PC-3 (cell line): ENCODE results near the gene ZNF462. TPM values are rescaled to one million over a fixed set of nuclear protein-coding genes. Genes with fewer than 3 reads are reported as not detected.

ENCODE experiments used
- ATAC-seq: fragments of 200-7000 bp; cut with Tn5 transposase; 2 replicates; pipeline ENCODE4 v1.9.1; 2020; ENCODE audit warnings: mild to moderate bottlenecking, moderate library complexity
- BruUV-seq: library from RNA; stranded (reverse); fragments of 400-500 nt; replicated peaks from 2 replicates; lab custom pipeline; 2021; lab: Mats Ljungman, UMichigan
- CTCF ChIA-PET: fragments of 300-600 bp; sonication (Branson Sonifier 250); formaldehyde crosslinking; loops from one replicate; lab custom pipeline; 2022; ENCODE audit warnings: antibody characterized with exemption; lab: Charles Lee
- POLR2A ChIA-PET: fragments of 300-600 bp; sonication (Branson Sonifier 250); formaldehyde crosslinking; loops from one replicate; lab custom pipeline; 2022; ENCODE audit warnings: antibody characterized with exemption; ENCODE audit not compliant: unreplicated experiment; lab: Charles Lee
- DNase-seq: peaks from one replicate; pipeline ENCODE4 v3.0.0-alpha.2; 2015
- H2AFZ ChIP-seq: fragments of 300-600 bp; sonication (generic); 2 replicates; pipeline ENCODE4 v1.6.0; 2016; ENCODE audit warnings: antibody characterized with exemption, low read length
- H3F3A ChIP-seq: fragments of 300-600 bp; sonication (generic); one replicate; pipeline ENCODE4 v1.6.0; 2017; ENCODE audit warnings: antibody characterized with exemption, low read length, control low read depth, mild to moderate bottlenecking; ENCODE audit not compliant: unreplicated experiment
- H3K27ac ChIP-seq: fragments of 300-600 bp; sonication (generic); 2 replicates; pipeline ENCODE4 v1.5.1; 2016; ENCODE audit warnings: mild to moderate bottlenecking, low read length
- H3K27me3 ChIP-seq: fragments of 300-600 bp; sonication (generic); 2 replicates; pipeline ENCODE4 v1.6.1; 2016; ENCODE audit warnings: low read length, mixed read lengths
- H3K36me3 ChIP-seq: fragments of 300-600 bp; sonication (generic); 2 replicates; pipeline ENCODE4 v1.6.1; 2016; ENCODE audit warnings: low read depth, mixed run types, low read length, mixed read lengths
- H3K4me1 ChIP-seq: fragments of 300-600 bp; sonication (generic); 2 replicates; pipeline ENCODE4 v1.5.1; 2016; ENCODE audit warnings: low read length; ENCODE audit not compliant: insufficient read depth
- H3K4me2 ChIP-seq: fragments of 300-600 bp; sonication (generic); 2 replicates; pipeline ENCODE4 v1.6.0; 2016; ENCODE audit warnings: low read length
- H3K4me3 ChIP-seq: fragments of 300-600 bp; sonication (generic); 2 replicates; pipeline ENCODE4 v1.5.1; 2016; ENCODE audit warnings: mild to moderate bottlenecking, low read length, mixed read lengths
- H3K79me2 ChIP-seq: fragments of 300-600 bp; sonication (generic); 2 replicates; pipeline ENCODE4 v1.6.1; 2017; ENCODE audit warnings: low read length, mixed read lengths
- H3K9ac ChIP-seq: fragments of 300-600 bp; sonication (generic); 2 replicates; pipeline ENCODE4 v1.6.0; 2016; ENCODE audit warnings: mild to moderate bottlenecking, low read length
- H3K9me2 ChIP-seq: fragments of 300-600 bp; sonication (generic); replicated peaks from 2 replicates; pipeline ENCODE4 v1.6.1; 2016; ENCODE audit warnings: mixed run types, low read length, mixed read lengths
- H3K9me3 ChIP-seq: fragments of 300-600 bp; sonication (generic); 2 replicates; pipeline ENCODE4 v1.6.1; 2016; ENCODE audit warnings: low read length, mixed read lengths
- H4K20me1 ChIP-seq: fragments of 300-600 bp; sonication (generic); 2 replicates; pipeline ENCODE4 v1.6.1; 2016; ENCODE audit warnings: low read length, mixed read lengths
- EZH2 ChIP-seq: fragments of 300-600 bp; sonication (generic); IDR thresholded peaks from one replicate; pipeline ENCODE4 v1.6.1; 2017; ENCODE audit warnings: antibody characterized with exemption, mild to moderate bottlenecking, low read length; ENCODE audit not compliant: unreplicated experiment
- EZH2phosphoT487 ChIP-seq: fragments of 300-600 bp; sonication (generic); IDR thresholded peaks from 2 replicates; pipeline ENCODE4 v1.6.1; 2018; ENCODE audit warnings: mild to moderate bottlenecking, antibody characterized with exemption, low read length, borderline replicate concordance
- intact Hi-C: fragments of 100-400 bp; cut with micrococcal nuclease; formaldehyde crosslinking; loops from 2 replicates; pipeline ENCODE4 v1.9.0; 2023
- total RNA-seq: library from RNA; depleted of rRNA; stranded (reverse); fragments of >200 nt; gene quantifications from 2 replicates; pipeline ENCODE4 v1.2.3, GENCODE V29; 2014
- TF ChIP-seq, protein P1 (sequence below): fragments of 300-600 bp; sonication (generic); conservative IDR thresholded peaks from 2 replicates; pipeline ENCODE4 v1.5.1; 2017; ENCODE audit warnings: antibody characterized with exemption, low read depth, mild to moderate bottlenecking, low read length

Gene ZNF462
- total RNA-seq, 1 experiment from 2014 or later, result 21.2 TPM

DNA sequence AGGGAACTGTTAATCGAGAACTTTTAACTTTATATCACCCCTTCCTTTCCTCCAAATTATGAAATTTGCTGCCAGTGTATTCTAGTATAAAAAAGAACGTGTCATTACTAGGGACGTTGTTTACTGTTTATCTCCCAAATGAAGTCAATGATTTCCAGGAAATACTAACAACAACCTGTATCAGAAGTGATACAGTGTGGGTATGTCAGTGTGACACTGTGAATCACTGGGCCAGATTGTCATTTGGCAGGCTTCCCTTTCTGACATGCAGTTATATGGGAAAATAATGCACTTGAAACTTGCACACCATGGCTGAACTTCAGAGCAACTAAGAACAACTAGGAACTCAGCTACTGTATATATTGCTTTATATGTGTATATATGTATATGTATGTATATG lies 12.6 kb downstream of the ZNF462 start:
- Histone ChIP-seq H3K4me3 (no peak overlapping the region), H3K9me3 (no peaks in the 10 kb centered on the region), H3K79me2 (peaks cover 99% of the 10 kb centered on the region), H3K27ac (no peak overlapping the region), H4K20me1 (peaks cover 9% of the 10 kb centered on the region; the same call in 1 of the 2 replicates), H2AFZ (no peak overlapping the region), H3K36me3 (peaks cover 14% of the 10 kb centered on the region), H3K27me3 (no peaks in the 10 kb centered on the region), H3K9ac (no peak overlapping the region), H3K4me2 (no peak overlapping the region), H3K4me1 (peaks cover 16% of the 10 kb centered on the region; the same call in 1 of the 2 replicates), H3K9me2 (no peaks in the 10 kb centered on the region), H3F3A (no peaks in the 10 kb centered on the region)
- ChIA-PET CTCF (no interaction called here), POLR2A (no interaction called here)
- DNase-seq (peak; percentile 38), ATAC-seq (peak; percentile 30; the same call in 1 of the 2 replicates)
- TF ChIP-seq, protein P1, sequence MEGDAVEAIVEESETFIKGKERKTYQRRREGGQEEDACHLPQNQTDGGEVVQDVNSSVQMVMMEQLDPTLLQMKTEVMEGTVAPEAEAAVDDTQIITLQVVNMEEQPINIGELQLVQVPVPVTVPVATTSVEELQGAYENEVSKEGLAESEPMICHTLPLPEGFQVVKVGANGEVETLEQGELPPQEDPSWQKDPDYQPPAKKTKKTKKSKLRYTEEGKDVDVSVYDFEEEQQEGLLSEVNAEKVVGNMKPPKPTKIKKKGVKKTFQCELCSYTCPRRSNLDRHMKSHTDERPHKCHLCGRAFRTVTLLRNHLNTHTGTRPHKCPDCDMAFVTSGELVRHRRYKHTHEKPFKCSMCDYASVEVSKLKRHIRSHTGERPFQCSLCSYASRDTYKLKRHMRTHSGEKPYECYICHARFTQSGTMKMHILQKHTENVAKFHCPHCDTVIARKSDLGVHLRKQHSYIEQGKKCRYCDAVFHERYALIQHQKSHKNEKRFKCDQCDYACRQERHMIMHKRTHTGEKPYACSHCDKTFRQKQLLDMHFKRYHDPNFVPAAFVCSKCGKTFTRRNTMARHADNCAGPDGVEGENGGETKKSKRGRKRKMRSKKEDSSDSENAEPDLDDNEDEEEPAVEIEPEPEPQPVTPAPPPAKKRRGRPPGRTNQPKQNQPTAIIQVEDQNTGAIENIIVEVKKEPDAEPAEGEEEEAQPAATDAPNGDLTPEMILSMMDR, result no peak
- TF ChIP-seq EZH2, result no peak
- no TSS peak for BruUV-seq
- intact Hi-C loops, result no loop called here

DNA sequence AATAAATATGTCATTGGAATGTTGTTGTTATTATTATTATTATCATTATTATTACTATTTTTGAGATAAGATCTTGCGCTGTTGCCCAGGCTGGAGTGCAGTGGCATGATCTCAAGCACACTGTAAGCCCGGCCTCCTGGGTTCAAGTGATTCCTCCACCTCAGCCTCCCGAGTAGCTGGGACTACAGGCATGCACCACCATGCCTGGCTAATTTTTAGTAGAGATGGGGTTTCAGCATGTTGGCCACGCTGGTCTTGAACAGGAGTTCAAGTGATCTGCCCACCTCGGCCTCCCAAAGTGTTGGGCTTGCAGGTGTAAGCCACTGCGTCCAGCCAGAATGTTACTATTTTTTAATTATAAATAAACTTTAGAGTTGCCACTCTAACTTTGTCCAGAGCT lies 14.4 kb downstream of the ZNF462 start:
- POLR2A ChIA-PET, result no interaction called here
- Histone ChIP-seq H3K27ac (no peak overlapping the region), H3K9ac (no peak overlapping the region), H3F3A (no peaks in the 10 kb centered on the region), H3K4me3 (no peak overlapping the region), H4K20me1 (peaks cover 9% of the 10 kb centered on the region; the same call in 1 of the 2 replicates), H3K27me3 (no peaks in the 10 kb centered on the region), H2AFZ (no peak overlapping the region), H3K79me2 (peaks cover 99% of the 10 kb centered on the region), H3K4me2 (no peak overlapping the region), H3K9me3 (no peaks in the 10 kb centered on the region), H3K9me2 (no peaks in the 10 kb centered on the region), H3K4me1 (peaks cover 16% of the 10 kb centered on the region; the same call in 1 of the 2 replicates), H3K36me3 (peaks cover 14% of the 10 kb centered on the region)
- intact Hi-C loops, result no loop called here
- no peak for ATAC-seq
- no peak for DNase-seq
- TF ChIP-seq EZH2, result no peak
- CTCF ChIA-PET, result no interaction called here
- no TSS peak for BruUV-seq

DNA sequence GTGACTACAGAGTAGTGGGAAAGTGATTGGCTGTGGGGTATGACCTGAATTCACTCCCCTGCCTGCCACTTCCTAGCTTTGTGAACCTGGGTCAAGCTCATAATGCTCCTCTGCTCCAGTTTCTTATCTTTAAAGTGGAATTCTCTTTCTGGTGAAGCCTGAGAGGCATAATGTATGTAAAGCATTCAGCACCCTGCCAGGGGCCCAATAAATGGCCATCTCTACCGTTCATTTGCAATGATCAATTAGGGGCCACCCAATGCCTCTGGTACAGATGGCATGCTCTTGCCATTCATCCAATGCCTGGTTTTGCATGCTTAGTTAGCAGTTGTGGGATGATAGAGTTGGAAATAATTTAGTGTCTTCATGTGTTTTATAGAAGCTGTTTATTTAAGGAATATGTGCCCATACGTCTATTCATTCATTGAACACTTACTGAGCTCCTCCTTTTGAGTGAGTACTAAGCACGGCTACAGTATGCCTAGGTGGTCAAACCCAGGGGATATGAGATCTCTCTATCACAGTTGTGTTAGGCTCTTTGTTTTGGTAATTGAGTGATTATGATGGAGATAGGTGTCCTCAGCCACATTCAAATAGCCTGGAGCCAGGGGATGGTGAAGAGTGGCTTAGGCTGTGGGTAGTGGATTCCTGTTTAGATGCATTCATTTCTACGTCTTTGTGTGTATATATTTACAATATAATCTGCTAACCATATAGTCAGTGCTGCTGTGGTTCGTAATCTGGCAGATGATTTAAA lies 15.3 kb downstream of the ZNF462 start:
- no peak overlapping the region for H2AFZ ChIP-seq
- TF ChIP-seq EZH2phosphoT487 (no peak), EZH2 (no peak)
- TF ChIP-seq, protein P1, result no peak
- no peaks in the 10 kb centered on the region for H3K9me3 ChIP-seq
- H3K79me2 ChIP-seq, result peaks cover 99% of the 10 kb centered on the region
- peaks cover 9% of the 10 kb centered on the region; the same call in 1 of the 2 replicates for H4K20me1 ChIP-seq
- no peak for ATAC-seq
- POLR2A ChIA-PET, result no interaction called here
- no peak overlapping the region for H3K4me2 ChIP-seq
- intact Hi-C loops, result no loop called here
- no peak overlapping the region for H3K27ac ChIP-seq
- peaks cover 14% of the 10 kb centered on the region for H3K36me3 ChIP-seq
- peaks cover 20% of the 10 kb centered on the region; the same call in 1 of the 2 replicates for H3K4me1 ChIP-seq
- CTCF ChIA-PET, result no interaction called here
- H3F3A ChIP-seq, result no peaks in the 10 kb centered on the region
- no peak overlapping the region for H3K4me3 ChIP-seq
- H3K27me3 ChIP-seq, result no peaks in the 10 kb centered on the region
- H3K9ac ChIP-seq, result no peak overlapping the region
- no peaks in the 10 kb centered on the region for H3K9me2 ChIP-seq
- BruUV-seq, result no TSS peak
- DNase-seq, result no peak
